HepG2 (cell line): ENCODE data around the gene PRKG1. TPM values are rescaled to one million over a fixed set of nuclear protein-coding genes. Genes with fewer than 3 reads are reported as not detected.

Experiments
- ATAC-seq: fragments of 200-7000 bp; cut with Tn5 transposase; 3 replicates; pipeline ENCODE4 v1.9.1; 2020; ENCODE audit warnings: mild to moderate bottlenecking, moderate library complexity
- BruUV-seq: library from RNA; stranded (reverse); fragments of 400-500 nt; replicated peaks from 2 replicates; lab custom pipeline; 2021; lab: Mats Ljungman, UMichigan
- CTCF ChIA-PET: fragments of 300-600 bp; formaldehyde crosslinking; extraction: SDS; loops from one replicate; lab custom pipeline; 2021; ENCODE audit warnings: low total read pairs, inconsistent platforms, low intra/inter-chr PET ratio; lab: Yijun Ruan, JAX
- POLR2A ChIA-PET: fragments of 350-600 bp; sonication (Branson Sonifier 250); formaldehyde crosslinking; loops from one replicate; lab custom pipeline; 2020; ENCODE audit warnings: antibody characterized with exemption, inconsistent platforms; lab: Yijun Ruan, JAX
- DNase-seq: peaks from one replicate; pipeline ENCODE4 v3.0.0-alpha.2; 2015; ENCODE audit warnings: low spot score
- FAIRE-seq: peaks from 3 replicates; lab custom pipeline; 2011; peaks lifted over from hg19 to GRCh38; lab: Jason Lieb, UNC
- H2AFZ ChIP-seq: one replicate; pipeline ENCODE4 v1.6.1; 2011; ENCODE audit warnings: low read length, inconsistent platforms
- H3K27ac ChIP-seq: fragments of 300-600 bp; 3 replicates; pipeline ENCODE4 v1.8.0; 2011; ENCODE audit warnings: mixed run types, mild to moderate bottlenecking, mixed read lengths, low read length, inconsistent platforms; ENCODE audit not compliant: insufficient read depth; ENCODE audit errors: extremely low read length
- H3K27me3 ChIP-seq, 2 experiments: fragments of 200-600 bp in 1 of 2; 2 replicates in 1 of 2; 3 replicates in 1 of 2; pipeline versions ENCODE4 v1.6.0 to v1.8.0; 2011; ENCODE audit warnings: low read length in 2 of 2, mild to moderate bottlenecking in 2 of 2, moderate library complexity in 2 of 2, inconsistent platforms in 1 of 2; ENCODE audit not compliant: insufficient read depth in 2 of 2, control insufficient read depth in 1 of 2
- H3K36me3 ChIP-seq, 2 experiments: fragments of 200-600 bp in 1 of 2; replicated peaks in 1 of 2; 2 replicates in 1 of 2; 3 replicates in 1 of 2; pipeline versions ENCODE4 v1.5.1 to v1.8.0; 2011; ENCODE audit warnings: low read length in 2 of 2, inconsistent platforms in 1 of 2; ENCODE audit not compliant: insufficient read depth in 2 of 2, control insufficient read depth in 1 of 2
- H3K4me1 ChIP-seq: 2 replicates; pipeline ENCODE4 v1.5.1; 2012; ENCODE audit warnings: low read length, inconsistent platforms; ENCODE audit not compliant: insufficient read depth
- H3K4me2 ChIP-seq: 2 replicates; pipeline ENCODE4 v1.6.0; 2011; ENCODE audit warnings: low read depth, low read length, inconsistent platforms
- H3K4me3 ChIP-seq, 3 experiments: fragments of 200-600 bp in 1 of 3; sonication (generic), shearing (Covaris generic) in 1 of 3; replicated peaks in 1 of 3; 2 replicates each; pipeline ENCODE4 v1.5.1; 2011 to 2016; ENCODE audit warnings: low read length in 3 of 3, inconsistent platforms in 2 of 3, low read depth in 2 of 3, mild to moderate bottlenecking in 2 of 3, control low read depth in 1 of 3, mixed read lengths in 1 of 3; ENCODE audit not compliant: insufficient read depth in 1 of 3
- H3K79me2 ChIP-seq: one replicate; pipeline ENCODE4 v1.6.1; 2011; ENCODE audit warnings: low read length, inconsistent platforms; ENCODE audit not compliant: insufficient read depth
- H3K9ac ChIP-seq: 2 replicates; pipeline ENCODE4 v1.6.0; 2011; ENCODE audit warnings: mild to moderate bottlenecking, low read depth, low read length, inconsistent platforms; ENCODE audit not compliant: insufficient read depth
- H3K9me3 ChIP-seq: 2 replicates; pipeline ENCODE4 v1.5.1; 2012; ENCODE audit warnings: mild to moderate bottlenecking, low read length
- H4K20me1 ChIP-seq: 2 replicates; pipeline ENCODE4 v1.6.0; 2011; ENCODE audit warnings: inconsistent platforms, mild to moderate bottlenecking, low read length, moderate library complexity; ENCODE audit not compliant: insufficient read depth
- ERF ChIP-seq: IDR thresholded peaks from 2 replicates; pipeline ENCODE4 v1.6.1; 2018; ENCODE audit warnings: missing biosample characterization, missing genetic modification reagents
- FOXP1 ChIP-seq, 2 experiments: fragments of 450-650 bp in 1 of 2; IDR thresholded peaks; 2 replicates each; pipeline ENCODE4 v1.6.1; 2017 to 2018; ENCODE audit warnings: antibody characterized with exemption in 1 of 2
- ONECUT2 ChIP-seq: sonication (generic); formaldehyde crosslinking; IDR thresholded peaks from 2 replicates; pipeline ENCODE4 v1.4.0; 2020; ENCODE audit warnings: missing genetic modification reagents
- RCOR2 ChIP-seq: IDR thresholded peaks from 2 replicates; pipeline ENCODE4 v1.6.1; 2016; ENCODE audit warnings: missing biosample characterization, missing genetic modification reagents
- TEF ChIP-seq: sonication (generic); formaldehyde crosslinking; IDR thresholded peaks from 2 replicates; pipeline ENCODE4 v1.5.0; 2020; ENCODE audit warnings: missing genetic modification reagents
- TP53 ChIP-seq: sonication (generic); formaldehyde crosslinking; conservative IDR thresholded peaks from 2 replicates; pipeline ENCODE4 v1.4.0; 2020; ENCODE audit warnings: missing genetic modification reagents
- ZNF12 ChIP-seq: sonication (generic); formaldehyde crosslinking; IDR thresholded peaks from 2 replicates; pipeline ENCODE4 v1.5.0; 2020; ENCODE audit warnings: missing genetic modification reagents
- ZNF17 ChIP-seq: sonication (generic); formaldehyde crosslinking; IDR thresholded peaks from 2 replicates; pipeline ENCODE4 v1.5.0; 2020; ENCODE audit warnings: mild to moderate bottlenecking, missing genetic modification reagents
- ZNF207 ChIP-seq: fragments of 450-650 bp; IDR thresholded peaks from 2 replicates; pipeline ENCODE4 v1.6.1; 2016; ENCODE audit warnings: antibody characterized with exemption, borderline replicate concordance
- ZNF383 ChIP-seq: sonication (generic); formaldehyde crosslinking; IDR thresholded peaks from 2 replicates; pipeline ENCODE4 v1.4.0; 2020; ENCODE audit warnings: missing genetic modification reagents, mild to moderate bottlenecking, borderline replicate concordance
- ZNF430 ChIP-seq: sonication (generic); formaldehyde crosslinking; IDR thresholded peaks from 2 replicates; pipeline ENCODE4 v1.9.0; 2021; ENCODE audit warnings: mild to moderate bottlenecking, missing genetic modification reagents
- WGBS: methylation state at CpG from one replicate; pipeline ENCODE4 v1.1.6; 2017; ENCODE audit warnings: low lambda C conversion rate; 5-methylcytosine and 5-hydroxymethylcytosine counted together
- in situ Hi-C: cut with HindIII; loops from 2 replicates; pipeline ENCODE4 v1.10.0; 2017; ENCODE audit warnings: low pct_unique_long_range_greater_than_20kb; ENCODE audit not compliant: extremely low pct_ligation_motif_present
- intact Hi-C: fragments of 100-400 bp; cut with micrococcal nuclease; formaldehyde crosslinking; loops from one replicate; pipeline ENCODE4 v1.10.0; 2022; ENCODE audit not compliant: unreplicated experiment
- polyA plus RNA-seq, 8 experiments: library from polyadenylated mRNA; depleted of rRNA in 3 of 8; stranded (reverse) in 7 of 8; unstranded in 1 of 8; fragments of >200 nt; fragmentation: Illumina TruSeq in 4 of 8; extraction: Trizol in 4 of 8; gene quantifications; 2 replicates each; pipeline versions ENCODE4 v1.2.1 to v1.2.3, GENCODE V29; 2011 to 2016; ENCODE audit warnings: low read depth in 4 of 8, missing spikeins in 1 of 8, mixed read lengths in 1 of 8; ENCODE audit not compliant: insufficient read depth in 1 of 8
- total RNA-seq, 5 experiments: library from RNA; depleted of rRNA; stranded (reverse); fragments of >200 nt; fragmentation: Illumina TruSeq; extraction: Trizol; gene quantifications; 2 replicates each; pipeline ENCODE4 v1.2.3, GENCODE V29; 2016; ENCODE audit warnings: low read depth in 1 of 5
- TF ChIP-seq, protein P1 (sequence below): sonication (generic); formaldehyde crosslinking; IDR thresholded peaks from 2 replicates; pipeline ENCODE4 v1.4.0; 2020; ENCODE audit warnings: missing genetic modification reagents; ENCODE audit errors: not compliant biosample characterization
- TF ChIP-seq, protein P2 (sequence below): fragments of 450-650 bp; IDR thresholded peaks from 2 replicates; pipeline ENCODE4 v1.6.1; 2017; ENCODE audit warnings: mild to moderate bottlenecking

The PRKG1 gene
- total and polyA plus RNA-seq, 2 of the 13 experiments (the other 11 are each of a cell fraction or from before 2014, with no cell fraction given) = 0.01 TPM; not detected in 1

GRCh38 chr10:51986516-51986915, 912.2 kb downstream of the PRKG1 start (continued):
- TF ChIP-seq, protein P1, sequence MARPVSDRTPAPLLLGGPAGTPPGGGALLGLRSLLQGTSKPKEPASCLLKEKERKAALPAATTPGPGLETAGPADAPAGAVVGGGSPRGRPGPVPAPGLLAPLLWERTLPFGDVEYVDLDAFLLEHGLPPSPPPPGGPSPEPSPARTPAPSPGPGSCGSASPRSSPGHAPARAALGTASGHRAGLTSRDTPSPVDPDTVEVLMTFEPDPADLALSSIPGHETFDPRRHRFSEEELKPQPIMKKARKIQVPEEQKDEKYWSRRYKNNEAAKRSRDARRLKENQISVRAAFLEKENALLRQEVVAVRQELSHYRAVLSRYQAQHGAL (CRISPR knock-in tag) = no peak
- TF ChIP-seq FOXP1 (IDR thresholded peaks at IDR 0.05) = no peak
- no peak for TF ChIP-seq FOXP1 (CRISPR knock-in tag; IDR thresholded peaks at IDR 0.05)

- H3K79me2 ChIP-seq = no peaks in the 10 kb centered on the region
- no TSS peak for BruUV-seq
- H3K27ac ChIP-seq = no peak overlapping the region
- DNase-seq (no peak), FAIRE-seq (no peak)
- in situ Hi-C loops = no loop called here
- intact Hi-C loops = no loop called here
- WGBS = 0% methylated on average over 1 of the region's 1 CpG
- H3K4me3 ChIP-seq = no peak overlapping the region
- CTCF ChIA-PET = no interaction called here
- no peaks in the 10 kb centered on the region for H3K36me3 ChIP-seq
- H3K9ac ChIP-seq = no peak overlapping the region
- no peaks in the 10 kb centered on the region for H4K20me1 ChIP-seq
- H3K4me2 ChIP-seq = no peak overlapping the region
- no peaks in the 10 kb centered on the region for H3K9me3 ChIP-seq
- no peak for TF ChIP-seq TP53 (CRISPR knock-in tag)
- no peak for TF ChIP-seq ONECUT2 (CRISPR knock-in tag)
- TF ChIP-seq ERF (CRISPR knock-in tag) = no peak
- TF ChIP-seq TEF (CRISPR knock-in tag) = no peak
- TF ChIP-seq, protein P2, sequence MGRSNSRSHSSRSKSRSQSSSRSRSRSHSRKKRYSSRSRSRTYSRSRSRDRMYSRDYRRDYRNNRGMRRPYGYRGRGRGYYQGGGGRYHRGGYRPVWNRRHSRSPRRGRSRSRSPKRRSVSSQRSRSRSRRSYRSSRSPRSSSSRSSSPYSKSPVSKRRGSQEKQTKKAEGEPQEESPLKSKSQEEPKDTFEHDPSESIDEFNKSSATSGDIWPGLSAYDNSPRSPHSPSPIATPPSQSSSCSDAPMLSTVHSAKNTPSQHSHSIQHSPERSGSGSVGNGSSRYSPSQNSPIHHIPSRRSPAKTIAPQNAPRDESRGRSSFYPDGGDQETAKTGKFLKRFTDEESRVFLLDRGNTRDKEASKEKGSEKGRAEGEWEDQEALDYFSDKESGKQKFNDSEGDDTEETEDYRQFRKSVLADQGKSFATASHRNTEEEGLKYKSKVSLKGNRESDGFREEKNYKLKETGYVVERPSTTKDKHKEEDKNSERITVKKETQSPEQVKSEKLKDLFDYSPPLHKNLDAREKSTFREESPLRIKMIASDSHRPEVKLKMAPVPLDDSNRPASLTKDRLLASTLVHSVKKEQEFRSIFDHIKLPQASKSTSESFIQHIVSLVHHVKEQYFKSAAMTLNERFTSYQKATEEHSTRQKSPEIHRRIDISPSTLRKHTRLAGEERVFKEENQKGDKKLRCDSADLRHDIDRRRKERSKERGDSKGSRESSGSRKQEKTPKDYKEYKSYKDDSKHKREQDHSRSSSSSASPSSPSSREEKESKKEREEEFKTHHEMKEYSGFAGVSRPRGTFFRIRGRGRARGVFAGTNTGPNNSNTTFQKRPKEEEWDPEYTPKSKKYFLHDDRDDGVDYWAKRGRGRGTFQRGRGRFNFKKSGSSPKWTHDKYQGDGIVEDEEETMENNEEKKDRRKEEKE = no peak
- no peak for TF ChIP-seq ZNF383 (CRISPR knock-in tag)
- no peak for TF ChIP-seq ZNF430
- TF ChIP-seq ZNF17 (CRISPR knock-in tag) = no peak
- no peak for TF ChIP-seq RCOR2
- TF ChIP-seq ZNF12 (CRISPR knock-in tag) = no peak
- TF ChIP-seq ZNF207 = no peak
- TF ChIP-seq, all 625 proteins: peak for 0
- H3K4me1 ChIP-seq = no peaks in the 10 kb centered on the region
- no peak overlapping the region for H2AFZ ChIP-seq
- POLR2A ChIA-PET = no interaction called here
- ATAC-seq = no peak
- H3K27me3 ChIP-seq = no peaks in the 10 kb centered on the region
Observed at GRCh38 chr10:51993475-51993874, 919.2 kb downstream of the PRKG1 start.
